B cell (primary cell): ENCODE measurements around the gene ANXA1.

ENCODE experiments used
- CTCF ChIP-seq: fragments of 200-600 bp; IDR thresholded peaks from one replicate; pipeline ENCODE4 v1.8.0; 2022; ENCODE audit warnings: antibody characterized with exemption, mild to moderate bottlenecking
- EZH2 ChIP-seq: IDR thresholded peaks from 2 replicates; pipeline ENCODE4 v1.6.1; 2012; ENCODE audit warnings: borderline replicate concordance, low read depth, mild to moderate bottlenecking, moderate library complexity, low read length; ENCODE audit not compliant: insufficient read depth, poor library complexity, severe bottlenecking

- no peak for TF ChIP-seq CTCF
- TF ChIP-seq EZH2 = no peak
These were observed 7.8 kb upstream of the ANXA1 start for GRCh38 chr9:73143711-73144328.
